GM12874 (cell line): Measurements from ENCODE around the gene SPC24.

Experiments
- TF ChIP-seq, protein P1 (sequence below): IDR thresholded peaks from 2 replicates; pipeline ENCODE4 v1.5.1; 2011; ENCODE audit warnings: low read depth, mild to moderate bottlenecking, control low read depth, low read length, moderate library complexity; ENCODE audit not compliant: insufficient read depth

Gene SPC24

DNA sequence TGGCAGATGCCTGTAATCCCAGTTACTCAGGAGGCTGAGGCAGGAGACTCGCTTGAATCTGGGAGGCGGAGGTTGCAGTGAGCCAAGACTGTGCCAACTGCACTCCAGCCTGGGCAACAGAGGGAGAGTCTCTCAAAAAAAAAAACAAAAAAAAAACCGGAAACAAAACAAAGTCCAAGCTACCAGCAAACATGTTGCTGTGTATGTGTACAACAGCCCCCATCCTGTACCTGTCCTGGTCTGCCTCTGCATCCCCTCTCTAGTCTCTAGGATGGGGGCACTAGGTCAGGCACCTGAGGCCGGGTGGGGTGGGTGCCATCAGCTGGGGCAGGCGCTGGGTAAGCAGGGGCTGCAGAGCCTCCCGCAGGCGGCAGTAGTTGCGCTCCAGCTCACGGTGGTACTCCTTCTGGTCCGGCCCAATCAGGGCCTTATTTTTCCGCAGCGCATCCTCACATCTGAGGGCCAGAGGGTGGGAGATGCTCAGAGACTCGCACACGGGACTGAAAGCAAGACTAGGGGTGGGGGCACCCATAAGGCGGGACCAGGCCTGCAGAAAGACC is 44.5 kb upstream of the SPC24 start:
- TF ChIP-seq, protein P1, sequence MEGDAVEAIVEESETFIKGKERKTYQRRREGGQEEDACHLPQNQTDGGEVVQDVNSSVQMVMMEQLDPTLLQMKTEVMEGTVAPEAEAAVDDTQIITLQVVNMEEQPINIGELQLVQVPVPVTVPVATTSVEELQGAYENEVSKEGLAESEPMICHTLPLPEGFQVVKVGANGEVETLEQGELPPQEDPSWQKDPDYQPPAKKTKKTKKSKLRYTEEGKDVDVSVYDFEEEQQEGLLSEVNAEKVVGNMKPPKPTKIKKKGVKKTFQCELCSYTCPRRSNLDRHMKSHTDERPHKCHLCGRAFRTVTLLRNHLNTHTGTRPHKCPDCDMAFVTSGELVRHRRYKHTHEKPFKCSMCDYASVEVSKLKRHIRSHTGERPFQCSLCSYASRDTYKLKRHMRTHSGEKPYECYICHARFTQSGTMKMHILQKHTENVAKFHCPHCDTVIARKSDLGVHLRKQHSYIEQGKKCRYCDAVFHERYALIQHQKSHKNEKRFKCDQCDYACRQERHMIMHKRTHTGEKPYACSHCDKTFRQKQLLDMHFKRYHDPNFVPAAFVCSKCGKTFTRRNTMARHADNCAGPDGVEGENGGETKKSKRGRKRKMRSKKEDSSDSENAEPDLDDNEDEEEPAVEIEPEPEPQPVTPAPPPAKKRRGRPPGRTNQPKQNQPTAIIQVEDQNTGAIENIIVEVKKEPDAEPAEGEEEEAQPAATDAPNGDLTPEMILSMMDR, result no peak

DNA sequence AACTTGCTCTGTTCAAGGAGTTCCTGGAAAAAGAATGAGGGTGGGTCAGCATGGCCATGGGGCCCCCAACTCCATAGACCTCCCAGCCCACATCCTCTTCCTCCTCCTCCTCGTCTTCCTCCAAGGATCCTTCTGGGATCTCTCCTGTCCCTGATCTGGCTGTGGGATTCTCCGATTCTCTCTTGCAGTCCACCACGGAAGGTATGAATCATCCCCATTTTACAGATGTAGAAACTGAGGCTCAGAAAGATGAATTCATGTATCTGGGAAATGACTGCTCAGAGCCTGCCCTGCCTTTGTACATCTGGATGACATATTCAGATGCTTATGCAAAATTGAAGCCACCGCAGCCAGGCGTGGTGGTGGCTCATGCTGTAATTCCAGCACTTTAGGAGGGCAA is 43.9 kb upstream of the SPC24 start:
- TF ChIP-seq, protein P1, result no peak

DNA sequence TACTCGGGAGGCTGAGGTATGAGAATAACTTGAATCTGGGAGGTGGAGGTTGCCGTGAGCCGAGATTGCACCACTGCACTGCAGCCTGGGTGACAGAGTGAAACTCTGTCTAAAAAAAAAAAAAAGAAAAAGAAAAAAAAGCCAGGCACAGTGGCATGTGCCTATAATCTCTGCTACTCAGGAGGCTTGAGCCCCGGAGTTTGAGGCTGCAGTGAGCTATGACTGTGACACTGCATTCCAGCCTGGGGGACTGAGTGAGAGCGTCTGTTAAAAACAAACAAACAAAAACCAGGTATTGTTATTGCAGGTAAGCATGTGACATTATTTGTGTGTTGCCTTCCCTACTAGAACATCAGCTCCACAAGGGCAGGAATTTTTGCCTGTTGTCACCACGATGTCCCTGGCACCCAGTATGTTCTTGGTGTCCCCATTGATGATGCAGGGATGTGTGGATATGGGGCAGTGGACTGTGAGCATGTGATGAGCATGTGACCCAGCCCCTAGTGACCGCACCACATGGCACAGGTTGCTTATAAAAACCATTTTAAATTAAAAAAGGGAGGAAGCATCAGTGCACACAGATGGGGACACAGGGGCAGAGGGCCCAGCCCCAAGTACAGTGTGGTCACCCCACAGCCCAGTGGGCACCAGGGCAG is 43.3 kb upstream of the SPC24 start:
- TF ChIP-seq, protein P1, result no peak

DNA sequence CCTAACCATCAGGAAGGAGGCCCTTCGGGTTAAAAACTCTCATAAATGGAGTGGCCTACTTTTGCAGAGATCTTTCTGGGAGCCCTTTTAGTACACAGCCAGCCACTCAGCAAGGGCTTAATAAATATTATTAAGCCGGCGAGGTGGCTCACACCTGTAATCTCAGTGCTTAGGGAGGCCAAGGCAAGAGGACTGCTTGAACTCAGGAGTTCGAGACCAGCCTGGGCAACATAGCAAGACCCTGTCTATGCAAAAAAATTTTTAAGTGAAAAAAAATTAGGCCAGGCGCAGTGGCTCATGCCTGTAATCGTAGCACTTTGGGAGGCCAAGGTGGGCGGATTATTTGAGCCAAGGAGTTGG is 42.6 kb upstream of the SPC24 start:
- TF ChIP-seq, protein P1, result no peak

DNA sequence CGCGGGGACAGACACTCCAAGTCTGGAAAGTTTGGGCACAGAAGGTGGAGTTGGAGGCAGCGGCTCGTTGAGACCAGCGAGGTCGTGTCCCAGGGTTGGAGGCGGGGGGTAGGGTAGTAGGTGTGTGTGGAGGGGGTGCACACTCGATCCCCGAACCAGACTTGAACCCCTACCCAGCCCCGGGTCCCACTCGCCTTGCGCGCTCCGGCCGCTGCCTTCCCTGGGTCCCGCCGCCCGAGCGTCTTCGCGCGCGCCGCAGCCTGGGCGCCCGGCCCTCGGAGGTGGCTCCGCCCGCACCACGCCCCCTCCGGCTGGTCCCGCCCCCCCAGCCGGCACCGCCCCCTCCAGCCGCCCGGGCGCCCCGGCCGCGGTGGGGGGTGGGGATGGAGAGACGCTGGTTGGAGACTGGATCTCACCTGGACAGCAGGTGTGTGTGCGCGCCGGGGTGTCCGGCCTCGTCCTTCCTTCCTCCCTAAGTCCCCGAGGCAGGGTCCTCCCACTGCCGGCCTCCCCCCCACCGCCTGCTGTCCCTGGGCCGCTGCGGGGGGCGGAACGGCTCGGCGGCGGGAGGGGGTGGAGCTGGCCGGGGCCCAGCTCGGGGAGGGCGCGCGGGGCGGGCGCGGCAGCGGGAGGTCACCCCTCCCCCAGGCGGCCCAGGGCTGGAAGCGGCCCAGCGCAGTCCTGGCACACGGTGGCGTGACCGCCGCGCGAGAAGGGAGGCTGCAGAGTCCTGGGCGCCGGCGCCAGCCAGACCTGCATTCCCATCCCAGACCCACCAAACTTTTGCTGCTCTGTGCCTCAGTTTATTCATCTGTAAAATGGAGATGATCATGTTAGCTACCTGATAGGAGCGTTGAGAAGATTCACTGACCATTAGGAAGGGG is 42.0 kb upstream of the SPC24 start, which contains the start of gene KANK2:
Gene KANK2, minus strand, starts transcription at position 255 of the 884 bp plus-strand sequence. CDS start 3,034 bp downstream, outside the sequence.
- TF ChIP-seq, protein P1, result no peak

DNA sequence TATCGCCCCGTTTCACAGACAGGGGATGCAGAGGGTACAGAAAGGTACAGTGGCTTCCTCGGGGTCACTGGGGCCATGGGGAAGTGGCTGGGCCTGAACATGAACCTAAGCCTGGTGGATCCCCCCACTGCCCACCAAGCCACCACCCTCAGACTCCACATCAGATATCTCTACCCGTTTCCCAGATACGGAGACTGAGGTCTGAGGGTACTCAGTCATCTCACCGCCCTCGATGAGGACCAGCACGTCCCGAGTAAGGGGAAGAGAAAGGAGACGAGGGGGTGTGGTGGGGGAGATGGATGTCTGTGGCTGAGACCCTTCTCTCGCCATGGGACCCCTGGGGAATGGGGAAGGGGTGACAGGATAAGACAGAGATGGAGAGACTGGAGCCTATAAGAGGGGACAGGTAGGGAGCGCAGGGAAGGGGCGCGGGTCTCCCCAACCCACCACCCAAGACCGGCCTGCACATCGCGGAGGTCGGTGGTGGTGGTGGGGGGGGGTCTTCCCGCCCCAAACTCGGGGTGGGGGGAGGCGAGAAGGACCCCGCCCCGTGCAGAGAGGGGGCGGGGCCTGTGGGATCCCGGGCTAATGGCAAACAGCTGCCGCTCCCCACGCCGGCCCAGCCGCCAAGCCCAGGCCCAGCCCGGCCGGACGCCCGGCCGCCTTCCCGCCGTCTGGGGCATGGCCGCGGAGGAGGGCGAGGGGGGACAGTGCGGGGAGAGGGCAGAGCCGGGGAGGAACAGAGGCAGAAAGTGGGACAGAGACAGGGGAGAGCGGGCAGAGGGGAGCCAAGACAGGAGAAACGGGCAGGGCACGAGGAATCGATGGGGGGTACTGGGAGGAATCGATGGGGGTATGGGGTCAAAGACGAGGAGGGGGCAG is 41.1 kb upstream of the SPC24 start:
- TF ChIP-seq, protein P1, result no peak
